HepG2 (cell line): ENCODE data around the gene UBAP2. TPM values are rescaled to one million over a fixed set of nuclear protein-coding genes. Genes with fewer than 3 reads are reported as not detected.

Experiments
- FOXP4 ChIP-seq: sonication (generic); formaldehyde crosslinking; IDR thresholded peaks from 2 replicates; pipeline ENCODE4 v1.4.0; 2020; ENCODE audit warnings: missing genetic modification reagents
- HNRNPH1 ChIP-seq: fragments of 200-400 bp; formaldehyde crosslinking; optimal IDR thresholded peaks from 2 replicates; pipeline ENCODE3; 2017; ENCODE audit warnings: mild to moderate bottlenecking, low read depth, low read length
- KDM4B ChIP-seq: sonication (generic); formaldehyde crosslinking; IDR thresholded peaks from 2 replicates; pipeline ENCODE4 v1.4.0; 2020; ENCODE audit warnings: missing genetic modification reagents
- PBX3 ChIP-seq: sonication (generic); formaldehyde crosslinking; IDR thresholded peaks from 2 replicates; pipeline ENCODE4 v1.8.1; 2023; ENCODE audit warnings: missing genetic modification reagents, inconsistent platforms, borderline replicate concordance
- REL ChIP-seq: sonication (generic); formaldehyde crosslinking; conservative IDR thresholded peaks from 2 replicates; pipeline ENCODE4 v1.8.0; 2022; ENCODE audit warnings: mild to moderate bottlenecking, missing genetic modification reagents, moderate library complexity
- SNAPC2 ChIP-seq: sonication (generic); formaldehyde crosslinking; IDR thresholded peaks from 2 replicates; pipeline ENCODE4 v1.8.1; 2022; ENCODE audit warnings: mild to moderate bottlenecking, missing genetic modification reagents
- TFDP1 ChIP-seq: IDR thresholded peaks from 2 replicates; pipeline ENCODE4 v1.6.1; 2016; ENCODE audit warnings: missing compliant biosample characterization, missing genetic modification reagents, borderline replicate concordance
- U2AF1 ChIP-seq: fragments of 200-400 bp; formaldehyde crosslinking; optimal IDR thresholded peaks from 2 replicates; pipeline ENCODE3; 2017; ENCODE audit warnings: mild to moderate bottlenecking, low read depth, low read length
- U2AF2 ChIP-seq: fragments of 200-400 bp; formaldehyde crosslinking; IDR thresholded peaks from 2 replicates; pipeline ENCODE4 v1.6.1; 2017; ENCODE audit warnings: low read depth, mild to moderate bottlenecking, low read length
- ZBTB26 ChIP-seq: IDR thresholded peaks from 2 replicates; pipeline ENCODE4 v1.6.1; 2016; ENCODE audit warnings: missing compliant biosample characterization, missing genetic modification reagents, borderline replicate concordance
- ZFP36L1 ChIP-seq: sonication (generic); formaldehyde crosslinking; IDR thresholded peaks from 2 replicates; pipeline ENCODE4 v1.8.0; 2022; ENCODE audit warnings: mild to moderate bottlenecking, missing genetic modification reagents, moderate library complexity
- ZNF20 ChIP-seq: sonication (generic); formaldehyde crosslinking; IDR thresholded peaks from 2 replicates; pipeline ENCODE4 v1.4.0; 2020; ENCODE audit warnings: mild to moderate bottlenecking, moderate library complexity, missing genetic modification reagents
- ZNF280D ChIP-seq: sonication (generic); formaldehyde crosslinking; IDR thresholded peaks from 2 replicates; pipeline ENCODE4 v1.5.1; 2020; ENCODE audit warnings: mild to moderate bottlenecking, missing genetic modification reagents
- ZNF382 ChIP-seq: sonication (generic); formaldehyde crosslinking; IDR thresholded peaks from 2 replicates; pipeline ENCODE4 v1.5.0; 2020; ENCODE audit warnings: missing genetic modification reagents, mild to moderate bottlenecking, borderline replicate concordance
- ZNF430 ChIP-seq: sonication (generic); formaldehyde crosslinking; IDR thresholded peaks from 2 replicates; pipeline ENCODE4 v1.9.0; 2021; ENCODE audit warnings: mild to moderate bottlenecking, missing genetic modification reagents
- ZNF557 ChIP-seq: sonication (generic); formaldehyde crosslinking; IDR thresholded peaks from 2 replicates; pipeline ENCODE4 v1.4.0; 2020; ENCODE audit warnings: missing genetic modification reagents
- ZNF558 ChIP-seq: sonication (generic); formaldehyde crosslinking; IDR thresholded peaks from 2 replicates; pipeline ENCODE4 v1.9.0; 2022; ENCODE audit warnings: mild to moderate bottlenecking, missing genetic modification reagents, borderline replicate concordance
- ZNF709 ChIP-seq: sonication (generic); formaldehyde crosslinking; IDR thresholded peaks from 2 replicates; pipeline ENCODE4 v1.5.0; 2020; ENCODE audit warnings: mild to moderate bottlenecking, missing genetic modification reagents
- ZNF782 ChIP-seq: sonication (generic); formaldehyde crosslinking; IDR thresholded peaks from 2 replicates; pipeline ENCODE4 v1.4.0; 2020; ENCODE audit warnings: missing genetic modification reagents, mild to moderate bottlenecking, borderline replicate concordance
- ZNF891 ChIP-seq: sonication (generic); formaldehyde crosslinking; IDR thresholded peaks from 2 replicates; pipeline ENCODE4 v1.5.0; 2020; ENCODE audit warnings: mild to moderate bottlenecking, missing genetic modification reagents
- polyA plus RNA-seq, 8 experiments: library from polyadenylated mRNA; depleted of rRNA in 3 of 8; stranded (reverse) in 7 of 8; unstranded in 1 of 8; fragments of >200 nt; fragmentation: Illumina TruSeq in 4 of 8; extraction: Trizol in 4 of 8; gene quantifications; 2 replicates each; pipeline versions ENCODE4 v1.2.1 to v1.2.3, GENCODE V29; 2011 to 2016; ENCODE audit warnings: low read depth in 4 of 8, missing spikeins in 1 of 8, mixed read lengths in 1 of 8; ENCODE audit not compliant: insufficient read depth in 1 of 8
- total RNA-seq, 5 experiments: library from RNA; depleted of rRNA; stranded (reverse); fragments of >200 nt; fragmentation: Illumina TruSeq; extraction: Trizol; gene quantifications; 2 replicates each; pipeline ENCODE4 v1.2.3, GENCODE V29; 2016; ENCODE audit warnings: low read depth in 1 of 5

The UBAP2 gene
- total and polyA plus RNA-seq, 2 of the 13 experiments (the other 11 are each of a cell fraction or from before 2014, with no cell fraction given) = 19.0 to 22.0 TPM

GRCh38 chr9:33939924-33940874 is 108.5 kb downstream of the UBAP2 start (continued):
- no peak for TF ChIP-seq PBX3 (CRISPR knock-in tag)
- no peak for TF ChIP-seq REL (CRISPR knock-in tag)
- no peak for TF ChIP-seq ZNF382 (CRISPR knock-in tag)
- TF ChIP-seq ZBTB26 (CRISPR knock-in tag) = no peak
- peak; percentile 75; the same call in 1 of the 2 replicates for TF ChIP-seq ZFP36L1 (CRISPR knock-in tag)
- TF ChIP-seq HNRNPH1 = no peak
- TF ChIP-seq ZNF430 (CRISPR knock-in tag) = peak; percentile 65; the same call in 1 of the 2 replicates
- no peak for TF ChIP-seq ZNF558
- TF ChIP-seq ZNF891 (CRISPR knock-in tag) = no peak
- no peak for TF ChIP-seq U2AF1
- peak; percentile 80; the same call in 1 of the 2 replicates for TF ChIP-seq SNAPC2
- TF ChIP-seq ZNF782 (CRISPR knock-in tag) = no peak
- TF ChIP-seq KDM4B = 0 out of 2 replicates have a peak, but pooled peaks have one; percentile 1
- peak; percentile 95 for TF ChIP-seq FOXP4 (CRISPR knock-in tag)
- TF ChIP-seq ZNF709 = peak; percentile 44; the same call in 1 of the 2 replicates
- TF ChIP-seq ZNF280D (CRISPR knock-in tag) = peak; percentile 94
- TF ChIP-seq TFDP1 (CRISPR knock-in tag) = no peak
- TF ChIP-seq ZNF20 (CRISPR knock-in tag) = no peak
- TF ChIP-seq U2AF2 = no peak
- 0 out of 2 replicates have a peak, but pooled peaks have one; percentile 33 for TF ChIP-seq ZNF557 (CRISPR knock-in tag)
